Endothelial cell of umbilical vein (primary cell): Measurements from ENCODE around the gene PAAF1. TPM values are rescaled to one million over a fixed set of nuclear protein-coding genes. Genes with fewer than 3 reads are reported as not detected.

Experiments
- BruUV-seq: library from RNA; stranded (reverse); fragments of 400-500 nt; replicated peaks from 2 replicates; lab custom pipeline; 2021; lab: Mats Ljungman, UMichigan
- CTCF ChIA-PET: fragments of 300-600, 350-600 bp; sonication (Branson Sonifier 250); formaldehyde crosslinking; loops from one replicate; lab custom pipeline; 2021; ENCODE audit warnings: antibody characterized with exemption, inconsistent platforms; lab: Charles Lee
- POLR2A ChIA-PET: fragments of 300-600, 350-600 bp; sonication (Branson Sonifier 250); formaldehyde crosslinking; loops from one replicate; lab custom pipeline; 2021; ENCODE audit warnings: antibody characterized with exemption, inconsistent platforms; lab: Charles Lee
- DNase-seq: peaks from one replicate; pipeline ENCODE4 v3.0.0-alpha.2; 2011; ENCODE audit warnings: low read depth, low spot score
- FAIRE-seq: peaks from 2 replicates; lab custom pipeline; 2011; peaks lifted over from hg19 to GRCh38; lab: Jason Lieb, UNC
- H2AFZ ChIP-seq: 2 replicates; pipeline ENCODE4 v1.6.0; 2012; ENCODE audit warnings: low read depth, low read length, control low read depth, inconsistent platforms
- H3K27ac ChIP-seq: 2 replicates; pipeline ENCODE4 v1.5.1; 2011; ENCODE audit warnings: low read depth, mild to moderate bottlenecking, control low read depth, low read length, moderate library complexity; ENCODE audit not compliant: insufficient read depth
- H3K27me3 ChIP-seq, 2 experiments: 2 replicates each; pipeline versions ENCODE4 v1.6.0 to v1.6.1; 2011; ENCODE audit warnings: low read length in 2 of 2, mixed read lengths in 1 of 2; ENCODE audit not compliant: control insufficient read depth in 2 of 2, insufficient read depth in 2 of 2
- H3K36me3 ChIP-seq, 2 experiments: 2 replicates in 1 of 2; 3 replicates in 1 of 2; pipeline ENCODE4 v1.5.1; 2011; ENCODE audit warnings: low read length in 2 of 2, mild to moderate bottlenecking in 1 of 2, moderate library complexity in 1 of 2; ENCODE audit not compliant: control insufficient read depth in 2 of 2, insufficient read depth in 2 of 2; ENCODE audit errors: extremely low read depth in 1 of 2
- H3K4me1 ChIP-seq: 3 replicates; pipeline ENCODE4 v1.5.1; 2011; ENCODE audit warnings: mild to moderate bottlenecking, low read length; ENCODE audit not compliant: control insufficient read depth, insufficient read depth; ENCODE audit errors: extremely low read depth
- H3K4me2 ChIP-seq: 2 replicates; pipeline ENCODE4 v1.6.1; 2011; ENCODE audit warnings: low read length, control low read depth, mixed read lengths; ENCODE audit not compliant: insufficient read depth
- H3K4me3 ChIP-seq, 3 experiments: fragments of 200-600 bp in 1 of 3; sonication (generic), shearing (Covaris generic) in 1 of 3; replicated peaks in 1 of 3; 2 replicates each; pipeline ENCODE4 v1.5.1; 2011 to 2016; ENCODE audit warnings: control low read depth in 3 of 3, low read length in 3 of 3, mild to moderate bottlenecking in 2 of 3, inconsistent platforms in 1 of 3, low read depth in 1 of 3, moderate library complexity in 1 of 3; ENCODE audit not compliant: insufficient read depth in 1 of 3
- H3K79me2 ChIP-seq: 2 replicates; pipeline ENCODE4 v1.6.0; 2012; ENCODE audit warnings: low read length, inconsistent platforms; ENCODE audit not compliant: control insufficient read depth, insufficient read depth
- H3K9ac ChIP-seq: replicated peaks from 2 replicates; pipeline ENCODE3; 2011; ENCODE audit warnings: low read length, control low read depth; ENCODE audit not compliant: insufficient read depth; ENCODE audit errors: extremely low read depth
- H3K9me1 ChIP-seq: replicated peaks from 3 replicates; pipeline ENCODE4 v1.6.0; 2011; ENCODE audit warnings: mild to moderate bottlenecking, low read length; ENCODE audit not compliant: control insufficient read depth, insufficient read depth; ENCODE audit errors: extremely low read depth
- H3K9me3 ChIP-seq: replicated peaks from 2 replicates; pipeline ENCODE4 v1.5.1; 2012; ENCODE audit warnings: low read length, inconsistent platforms; ENCODE audit not compliant: control insufficient read depth, insufficient read depth
- H4K20me1 ChIP-seq: replicated peaks from 2 replicates; pipeline ENCODE3; 2011; ENCODE audit warnings: mild to moderate bottlenecking, low read length; ENCODE audit not compliant: control insufficient read depth, insufficient read depth; ENCODE audit errors: extremely low read depth
- CTCF ChIP-seq, 2 donors: IDR thresholded peaks; 1 replicate in 1 of 2; 2 replicates in 1 of 2; pipeline ENCODE4 v1.5.1; 2011; ENCODE audit warnings: low read length in 2 of 2, mild to moderate bottlenecking in 2 of 2, moderate library complexity in 2 of 2, control low read depth in 1 of 2, inconsistent platforms in 1 of 2, low read depth in 1 of 2; ENCODE audit not compliant: insufficient read depth in 1 of 2; ENCODE audit errors: extremely low read depth in 1 of 2
- EZH2 ChIP-seq: IDR thresholded peaks from 2 replicates; pipeline ENCODE4 v1.6.1; 2012; ENCODE audit warnings: borderline replicate concordance, low read depth, mild to moderate bottlenecking, moderate library complexity, low read length, inconsistent platforms; ENCODE audit not compliant: severe bottlenecking
- FOS ChIP-seq: IDR thresholded peaks from 2 replicates; pipeline ENCODE4 v1.6.1; 2011; ENCODE audit warnings: mild to moderate bottlenecking, low read length, moderate library complexity, borderline replicate concordance; ENCODE audit not compliant: insufficient read depth
- GATA2 ChIP-seq: IDR thresholded peaks from 2 replicates; pipeline ENCODE4 v1.7.0; 2011; ENCODE audit warnings: low read depth, mild to moderate bottlenecking, moderate library complexity, mixed read lengths, low read length; ENCODE audit not compliant: insufficient read length, insufficient read depth
- JUN ChIP-seq: IDR thresholded peaks from 2 replicates; pipeline ENCODE4 v1.6.1; 2011; ENCODE audit warnings: borderline replicate concordance, low read depth; ENCODE audit not compliant: insufficient read length, insufficient read depth
- MAX ChIP-seq: IDR thresholded peaks from 2 replicates; pipeline ENCODE4 v1.6.1; 2011; ENCODE audit not compliant: insufficient read depth, insufficient read length
- MYC ChIP-seq: IDR thresholded peaks from one replicate; pipeline ENCODE4 v1.6.1; 2011; ENCODE audit warnings: mild to moderate bottlenecking, low read depth, low read length
- POLR2A ChIP-seq: IDR thresholded peaks from 2 replicates; pipeline ENCODE4 v1.6.1; 2012; ENCODE audit warnings: low read depth, mild to moderate bottlenecking, control low read depth, low read length
- POLR2AphosphoS5 ChIP-seq: IDR thresholded peaks from 2 replicates; pipeline ENCODE4 v1.6.1; 2012; ENCODE audit warnings: low read depth, mild to moderate bottlenecking, control low read depth, low read length, moderate library complexity; ENCODE audit not compliant: insufficient read depth
- dilution Hi-C: fragments of 300-500 bp; cut with MboI; formaldehyde crosslinking; loops from one replicate; pipeline ENCODE4 v1.15.0; 2019; ENCODE audit warnings: low sequenced_read_pairs; ENCODE audit not compliant: extremely low pct_ligation_motif_present
- intact Hi-C: fragments of 100-400 bp; cut with micrococcal nuclease; formaldehyde crosslinking; loops from one replicate; pipeline ENCODE4 v1.10.0; 2022
- polyA plus RNA-seq, 4 experiments: library from polyadenylated mRNA; depleted of rRNA in 3 of 4; stranded (reverse) in 3 of 4; unstranded in 1 of 4; fragments of >200 nt; gene quantifications; 2 replicates each; pipeline versions ENCODE4 v1.2.1 to v1.2.3, GENCODE V29; 2011 to 2012; ENCODE audit warnings: missing spikeins in 1 of 4
- total RNA-seq: library from RNA; stranded (reverse); gene quantifications from 2 replicates; pipeline ENCODE4 v1.2.3, GENCODE V29; 2021

Gene PAAF1
- total and polyA plus RNA-seq, 2 donors (not counting 3 experiments of a cell fraction or from before 2014, with no cell fraction given): 9.8 to 16.1 TPM

GRCh38 chr11:73893041-73893440 is 16.2 kb downstream of the PAAF1 start:
- H3K79me2 ChIP-seq: no peaks in the 10 kb centered on the region
- no peak overlapping the region for H2AFZ ChIP-seq
- BruUV-seq: no TSS peak
- H3K36me3 ChIP-seq: no peaks in the 10 kb centered on the region
- no peak for FAIRE-seq
- TF ChIP-seq EZH2 (no peak), MAX (no peak), FOS (no peak), GATA2 (no peak), MYC (no peak), JUN (no peak), CTCF (IDR thresholded peaks at IDR 0.05; ENCODE audit: extremely low read depth in 1 of 2, insufficient read depth in 1 of 2, low read depth in 1 of 2, low read length in 2 of 2) (no peak), POLR2AphosphoS5 (no peak), POLR2A (no peak)
- H3K4me1 ChIP-seq: no peaks in the 10 kb centered on the region
- intact Hi-C loops: no loop called here
- no peaks in the 10 kb centered on the region for H3K27me3 ChIP-seq
- ChIA-PET CTCF (no interaction called here), POLR2A (no interaction called here)
- H3K27ac ChIP-seq: no peak overlapping the region
- H4K20me1 ChIP-seq: no peaks in the 10 kb centered on the region
- no peaks in the 10 kb centered on the region for H3K9me3 ChIP-seq
- no peak overlapping the region for H3K4me3 ChIP-seq
- no peak for DNase-seq
- H3K9ac ChIP-seq: no peak overlapping the region
- no peak overlapping the region for H3K4me2 ChIP-seq
- no peaks in the 10 kb centered on the region for H3K9me1 ChIP-seq
- dilution Hi-C loops: no loop called here
